Endothelial cell of umbilical vein (primary cell): ENCODE measurements around the gene PHLPP1. TPM values are rescaled to one million over a fixed set of nuclear protein-coding genes. Genes with fewer than 3 reads are reported as not detected.
"Not testable (repeated sequence)": the region's sequence is repeated elsewhere in the genome, so short reads cannot be mapped to it uniquely, and the experiment has no call there.

Experiments
- BruUV-seq: library from RNA; stranded (reverse); fragments of 400-500 nt; replicated peaks from 2 replicates; lab custom pipeline; 2021; lab: Mats Ljungman, UMichigan
- CTCF ChIA-PET: fragments of 300-600, 350-600 bp; sonication (Branson Sonifier 250); formaldehyde crosslinking; loops from one replicate; lab custom pipeline; 2021; ENCODE audit warnings: antibody characterized with exemption, inconsistent platforms; lab: Charles Lee
- POLR2A ChIA-PET: fragments of 300-600, 350-600 bp; sonication (Branson Sonifier 250); formaldehyde crosslinking; loops from one replicate; lab custom pipeline; 2021; ENCODE audit warnings: antibody characterized with exemption, inconsistent platforms; lab: Charles Lee
- DNase-seq: peaks from one replicate; pipeline ENCODE4 v3.0.0-alpha.2; 2011; ENCODE audit warnings: low read depth, low spot score
- FAIRE-seq: peaks from 2 replicates; lab custom pipeline; 2011; peaks lifted over from hg19 to GRCh38; lab: Jason Lieb, UNC
- H2AFZ ChIP-seq: 2 replicates; pipeline ENCODE4 v1.6.0; 2012; ENCODE audit warnings: low read depth, low read length, control low read depth, inconsistent platforms
- H3K27ac ChIP-seq: 2 replicates; pipeline ENCODE4 v1.5.1; 2011; ENCODE audit warnings: low read depth, mild to moderate bottlenecking, control low read depth, low read length, moderate library complexity; ENCODE audit not compliant: insufficient read depth
- H3K27me3 ChIP-seq, 2 experiments: 2 replicates each; pipeline versions ENCODE4 v1.6.0 to v1.6.1; 2011; ENCODE audit warnings: low read length in 2 of 2, mixed read lengths in 1 of 2; ENCODE audit not compliant: control insufficient read depth in 2 of 2, insufficient read depth in 2 of 2
- H3K36me3 ChIP-seq, 2 experiments: 2 replicates in 1 of 2; 3 replicates in 1 of 2; pipeline ENCODE4 v1.5.1; 2011; ENCODE audit warnings: low read length in 2 of 2, mild to moderate bottlenecking in 1 of 2, moderate library complexity in 1 of 2; ENCODE audit not compliant: control insufficient read depth in 2 of 2, insufficient read depth in 2 of 2; ENCODE audit errors: extremely low read depth in 1 of 2
- H3K4me1 ChIP-seq: 3 replicates; pipeline ENCODE4 v1.5.1; 2011; ENCODE audit warnings: mild to moderate bottlenecking, low read length; ENCODE audit not compliant: control insufficient read depth, insufficient read depth; ENCODE audit errors: extremely low read depth
- H3K4me2 ChIP-seq: 2 replicates; pipeline ENCODE4 v1.6.1; 2011; ENCODE audit warnings: low read length, control low read depth, mixed read lengths; ENCODE audit not compliant: insufficient read depth
- H3K4me3 ChIP-seq, 3 experiments: fragments of 200-600 bp in 1 of 3; sonication (generic), shearing (Covaris generic) in 1 of 3; replicated peaks in 1 of 3; 2 replicates each; pipeline ENCODE4 v1.5.1; 2011 to 2016; ENCODE audit warnings: control low read depth in 3 of 3, low read length in 3 of 3, mild to moderate bottlenecking in 2 of 3, inconsistent platforms in 1 of 3, low read depth in 1 of 3, moderate library complexity in 1 of 3; ENCODE audit not compliant: insufficient read depth in 1 of 3
- H3K79me2 ChIP-seq: 2 replicates; pipeline ENCODE4 v1.6.0; 2012; ENCODE audit warnings: low read length, inconsistent platforms; ENCODE audit not compliant: control insufficient read depth, insufficient read depth
- H3K9ac ChIP-seq: replicated peaks from 2 replicates; pipeline ENCODE3; 2011; ENCODE audit warnings: low read length, control low read depth; ENCODE audit not compliant: insufficient read depth; ENCODE audit errors: extremely low read depth
- H3K9me1 ChIP-seq: replicated peaks from 3 replicates; pipeline ENCODE4 v1.6.0; 2011; ENCODE audit warnings: mild to moderate bottlenecking, low read length; ENCODE audit not compliant: control insufficient read depth, insufficient read depth; ENCODE audit errors: extremely low read depth
- H3K9me3 ChIP-seq: replicated peaks from 2 replicates; pipeline ENCODE4 v1.5.1; 2012; ENCODE audit warnings: low read length, inconsistent platforms; ENCODE audit not compliant: control insufficient read depth, insufficient read depth
- H4K20me1 ChIP-seq: replicated peaks from 2 replicates; pipeline ENCODE3; 2011; ENCODE audit warnings: mild to moderate bottlenecking, low read length; ENCODE audit not compliant: control insufficient read depth, insufficient read depth; ENCODE audit errors: extremely low read depth
- EZH2 ChIP-seq: IDR thresholded peaks from 2 replicates; pipeline ENCODE4 v1.6.1; 2012; ENCODE audit warnings: borderline replicate concordance, low read depth, mild to moderate bottlenecking, moderate library complexity, low read length, inconsistent platforms; ENCODE audit not compliant: severe bottlenecking
- FOS ChIP-seq: IDR thresholded peaks from 2 replicates; pipeline ENCODE4 v1.6.1; 2011; ENCODE audit warnings: mild to moderate bottlenecking, low read length, moderate library complexity, borderline replicate concordance; ENCODE audit not compliant: insufficient read depth
- GATA2 ChIP-seq: IDR thresholded peaks from 2 replicates; pipeline ENCODE4 v1.7.0; 2011; ENCODE audit warnings: low read depth, mild to moderate bottlenecking, moderate library complexity, mixed read lengths, low read length; ENCODE audit not compliant: insufficient read length, insufficient read depth
- JUN ChIP-seq: IDR thresholded peaks from 2 replicates; pipeline ENCODE4 v1.6.1; 2011; ENCODE audit warnings: borderline replicate concordance, low read depth; ENCODE audit not compliant: insufficient read length, insufficient read depth
- MYC ChIP-seq: IDR thresholded peaks from one replicate; pipeline ENCODE4 v1.6.1; 2011; ENCODE audit warnings: mild to moderate bottlenecking, low read depth, low read length
- POLR2A ChIP-seq: IDR thresholded peaks from 2 replicates; pipeline ENCODE4 v1.6.1; 2012; ENCODE audit warnings: low read depth, mild to moderate bottlenecking, control low read depth, low read length
- POLR2AphosphoS5 ChIP-seq: IDR thresholded peaks from 2 replicates; pipeline ENCODE4 v1.6.1; 2012; ENCODE audit warnings: low read depth, mild to moderate bottlenecking, control low read depth, low read length, moderate library complexity; ENCODE audit not compliant: insufficient read depth
- dilution Hi-C: fragments of 300-500 bp; cut with MboI; formaldehyde crosslinking; loops from one replicate; pipeline ENCODE4 v1.15.0; 2019; ENCODE audit warnings: low sequenced_read_pairs; ENCODE audit not compliant: extremely low pct_ligation_motif_present
- intact Hi-C: fragments of 100-400 bp; cut with micrococcal nuclease; formaldehyde crosslinking; loops from one replicate; pipeline ENCODE4 v1.10.0; 2022
- polyA plus RNA-seq, 4 experiments: library from polyadenylated mRNA; depleted of rRNA in 3 of 4; stranded (reverse) in 3 of 4; unstranded in 1 of 4; fragments of >200 nt; gene quantifications; 2 replicates each; pipeline versions ENCODE4 v1.2.1 to v1.2.3, GENCODE V29; 2011 to 2012; ENCODE audit warnings: missing spikeins in 1 of 4
- total RNA-seq: library from RNA; stranded (reverse); gene quantifications from 2 replicates; pipeline ENCODE4 v1.2.3, GENCODE V29; 2021
- TF ChIP-seq, protein P1 (sequence below): IDR thresholded peaks from 2 replicates; pipeline ENCODE4 v1.6.1; 2011; ENCODE audit not compliant: insufficient read depth, insufficient read length
- TF ChIP-seq, protein P2 (sequence below), 2 donors: IDR thresholded peaks; 1 replicate in 1 of 2; 2 replicates in 1 of 2; pipeline ENCODE4 v1.5.1; 2011; ENCODE audit warnings: low read length in 2 of 2, mild to moderate bottlenecking in 2 of 2, moderate library complexity in 2 of 2, control low read depth in 1 of 2, inconsistent platforms in 1 of 2, low read depth in 1 of 2; ENCODE audit not compliant: insufficient read depth in 1 of 2; ENCODE audit errors: extremely low read depth in 1 of 2

The PHLPP1 gene
- total and polyA plus RNA-seq, 2 donors (not counting 3 experiments of a cell fraction or from before 2014, with no cell fraction given), result 4.0 to 10.8 TPM

DNA sequence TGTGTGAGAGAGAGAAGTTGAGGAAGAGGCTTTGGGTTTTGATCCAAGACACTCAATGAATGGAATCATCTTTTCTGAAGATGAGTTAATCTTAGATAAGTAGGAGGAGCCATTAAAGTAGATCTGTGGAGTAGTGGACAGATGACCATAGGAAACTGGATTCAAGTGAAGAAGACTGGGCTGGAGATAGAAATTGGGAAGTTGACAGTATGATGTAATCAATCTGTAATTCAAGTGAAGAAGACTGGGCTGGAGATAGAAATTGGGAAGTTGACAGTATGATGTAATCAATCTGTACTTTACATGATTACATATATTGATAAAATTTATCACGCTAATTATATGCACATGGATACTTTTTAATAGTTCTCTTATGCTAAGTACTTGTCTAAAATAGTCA lies 92.8 kb downstream of the PHLPP1 start:
- H3K9me3 ChIP-seq, result no peaks in the 10 kb centered on the region
- POLR2A ChIA-PET, result no interaction called here
- H3K4me2 ChIP-seq, result no peak overlapping the region
- H3K9me1 ChIP-seq, result no peaks in the 10 kb centered on the region
- intact Hi-C loops (no loop called here), dilution Hi-C loops (no loop called here)
- no peaks in the 10 kb centered on the region for H3K36me3 ChIP-seq
- no peaks in the 10 kb centered on the region for H3K79me2 ChIP-seq
- no TSS peak for BruUV-seq
- TF ChIP-seq, protein P1, sequence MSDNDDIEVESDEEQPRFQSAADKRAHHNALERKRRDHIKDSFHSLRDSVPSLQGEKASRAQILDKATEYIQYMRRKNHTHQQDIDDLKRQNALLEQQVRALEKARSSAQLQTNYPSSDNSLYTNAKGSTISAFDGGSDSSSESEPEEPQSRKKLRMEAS, result no peak
- TF ChIP-seq FOS, result no peak
- TF ChIP-seq JUN, result no peak
- TF ChIP-seq POLR2A, result no peak
- no peak for TF ChIP-seq EZH2
- TF ChIP-seq POLR2AphosphoS5, result no peak
- no peak for TF ChIP-seq MYC
- TF ChIP-seq, protein P2, sequence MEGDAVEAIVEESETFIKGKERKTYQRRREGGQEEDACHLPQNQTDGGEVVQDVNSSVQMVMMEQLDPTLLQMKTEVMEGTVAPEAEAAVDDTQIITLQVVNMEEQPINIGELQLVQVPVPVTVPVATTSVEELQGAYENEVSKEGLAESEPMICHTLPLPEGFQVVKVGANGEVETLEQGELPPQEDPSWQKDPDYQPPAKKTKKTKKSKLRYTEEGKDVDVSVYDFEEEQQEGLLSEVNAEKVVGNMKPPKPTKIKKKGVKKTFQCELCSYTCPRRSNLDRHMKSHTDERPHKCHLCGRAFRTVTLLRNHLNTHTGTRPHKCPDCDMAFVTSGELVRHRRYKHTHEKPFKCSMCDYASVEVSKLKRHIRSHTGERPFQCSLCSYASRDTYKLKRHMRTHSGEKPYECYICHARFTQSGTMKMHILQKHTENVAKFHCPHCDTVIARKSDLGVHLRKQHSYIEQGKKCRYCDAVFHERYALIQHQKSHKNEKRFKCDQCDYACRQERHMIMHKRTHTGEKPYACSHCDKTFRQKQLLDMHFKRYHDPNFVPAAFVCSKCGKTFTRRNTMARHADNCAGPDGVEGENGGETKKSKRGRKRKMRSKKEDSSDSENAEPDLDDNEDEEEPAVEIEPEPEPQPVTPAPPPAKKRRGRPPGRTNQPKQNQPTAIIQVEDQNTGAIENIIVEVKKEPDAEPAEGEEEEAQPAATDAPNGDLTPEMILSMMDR (IDR thresholded peaks at IDR 0.05; ENCODE audit: extremely low read depth in 1 of 2, insufficient read depth in 1 of 2, low read depth in 1 of 2, low read length in 2 of 2), result no peak
- TF ChIP-seq GATA2, result no peak
- no peak for FAIRE-seq
- H3K4me1 ChIP-seq, result no peaks in the 10 kb centered on the region
- no peak overlapping the region for H3K4me3 ChIP-seq
- H3K9ac ChIP-seq, result no peak overlapping the region
- no peak for DNase-seq
- CTCF ChIA-PET, result no interaction called here
- no peak overlapping the region for H3K27ac ChIP-seq
- no peak overlapping the region for H2AFZ ChIP-seq
- no peaks in the 10 kb centered on the region for H4K20me1 ChIP-seq
- H3K27me3 ChIP-seq, result no peaks in the 10 kb centered on the region

DNA sequence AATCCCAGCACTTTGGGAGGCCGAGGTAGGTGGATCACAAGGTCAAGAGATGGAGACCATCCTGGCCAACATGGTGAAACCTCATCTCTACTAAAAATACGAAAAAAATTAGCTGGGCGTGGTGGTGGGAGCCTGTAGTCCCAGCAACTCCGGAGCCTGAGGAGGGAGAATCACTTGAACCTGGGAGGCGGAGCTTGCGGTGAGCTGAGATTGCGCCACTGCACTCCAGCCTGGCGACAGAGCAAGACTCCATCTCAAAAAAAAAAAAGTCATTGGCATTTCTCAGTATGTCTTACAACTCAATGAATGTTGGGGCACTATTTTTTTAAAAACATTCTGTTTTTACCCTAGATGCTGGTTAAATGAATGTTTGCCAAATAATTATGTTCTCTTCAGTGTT lies 94.1 kb downstream of the PHLPP1 start:
- POLR2A ChIA-PET, H3K4me1 ChIP-seq, BruUV-seq, H3K79me2 ChIP-seq, H3K36me3 ChIP-seq, FAIRE-seq, dilution Hi-C loops, H3K27me3 ChIP-seq, intact Hi-C loops, H3K27ac ChIP-seq, H3K9me1 ChIP-seq, H4K20me1 ChIP-seq, DNase-seq, H3K9me3 ChIP-seq, CTCF ChIA-PET, H3K4me2 ChIP-seq, H2AFZ ChIP-seq, H3K4me3 ChIP-seq, H3K9ac ChIP-seq: not testable (repeated sequence)
